Measurements from ENCODE around the gene WDFY4.

The WDFY4 gene

DNA sequence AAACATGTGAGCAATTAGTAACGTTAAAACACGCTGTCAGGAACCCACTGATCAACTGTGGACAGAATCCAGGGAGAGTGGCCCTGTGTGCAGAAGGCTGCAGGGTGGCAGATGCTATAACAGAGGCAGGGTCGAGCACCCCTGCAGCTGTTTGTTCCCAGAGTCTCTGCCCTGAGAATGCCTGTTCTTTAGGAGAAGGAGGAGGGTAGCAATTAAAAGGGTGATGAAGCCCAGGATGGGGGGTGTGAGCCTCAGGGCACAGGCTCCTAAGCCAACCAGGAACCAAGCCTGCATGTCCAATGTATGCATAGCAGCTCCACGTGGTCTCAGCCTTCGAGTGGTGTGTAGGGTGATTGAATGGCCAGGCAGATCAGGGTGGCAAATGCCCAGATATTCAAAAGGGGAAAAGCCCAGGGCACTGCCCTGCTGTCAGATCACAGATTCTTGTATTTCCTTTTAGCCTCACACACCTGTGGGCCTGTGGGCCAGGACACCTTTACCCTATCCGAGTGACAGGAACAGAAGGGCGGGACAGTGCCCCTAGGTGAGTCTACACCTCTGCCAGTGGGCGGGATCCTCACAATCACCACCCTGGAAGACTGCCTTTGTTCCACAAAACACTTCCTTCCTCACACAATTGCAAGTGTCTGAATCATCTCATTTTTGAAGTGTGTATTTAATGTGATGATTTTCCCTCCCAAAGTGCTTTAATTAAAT, 7.3 kb downstream of the WDFY4 start:
- DNase-seq: no peak

DNA sequence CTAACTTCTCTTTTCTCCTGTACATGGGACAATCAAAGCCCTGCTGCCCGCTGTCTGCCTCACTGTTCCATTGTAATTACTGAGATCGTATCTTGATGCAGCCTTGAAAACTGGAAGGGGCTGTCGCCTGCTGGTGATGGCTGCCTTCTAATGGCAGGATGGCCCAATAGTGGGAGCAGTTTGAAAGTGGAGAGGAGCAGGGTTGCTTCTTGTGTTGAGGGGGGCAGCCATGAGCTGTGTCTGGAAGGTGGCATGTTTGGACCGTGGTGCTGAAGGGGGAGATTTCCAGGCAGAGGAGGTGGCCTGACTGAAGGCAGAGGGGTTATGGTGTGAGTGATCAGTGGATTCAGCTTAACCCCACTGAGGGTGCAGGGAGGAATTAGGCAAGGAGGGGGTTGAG, 8.1 kb downstream of the WDFY4 start:
- no peak for DNase-seq

DNA sequence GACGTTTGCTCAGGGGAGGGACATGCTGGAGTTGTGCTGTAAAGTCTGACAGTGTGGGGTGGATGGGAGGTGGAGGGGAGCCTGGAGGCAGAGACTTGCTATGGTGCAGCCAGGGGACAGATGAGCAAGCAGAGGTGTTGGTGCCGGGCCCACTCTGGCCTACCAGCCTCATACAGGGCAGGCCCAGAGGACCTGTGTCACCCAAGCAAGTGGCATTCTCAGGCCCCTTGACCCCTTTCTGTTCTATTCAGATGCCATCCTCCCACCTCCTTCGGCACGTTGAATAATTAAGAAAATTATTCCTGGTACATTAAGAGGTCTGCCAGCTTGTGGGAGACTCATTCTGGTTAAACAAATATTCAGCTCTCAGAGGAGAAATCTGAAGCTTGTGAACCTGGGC, 8.5 kb downstream of the WDFY4 start:
- no peak for DNase-seq

DNA sequence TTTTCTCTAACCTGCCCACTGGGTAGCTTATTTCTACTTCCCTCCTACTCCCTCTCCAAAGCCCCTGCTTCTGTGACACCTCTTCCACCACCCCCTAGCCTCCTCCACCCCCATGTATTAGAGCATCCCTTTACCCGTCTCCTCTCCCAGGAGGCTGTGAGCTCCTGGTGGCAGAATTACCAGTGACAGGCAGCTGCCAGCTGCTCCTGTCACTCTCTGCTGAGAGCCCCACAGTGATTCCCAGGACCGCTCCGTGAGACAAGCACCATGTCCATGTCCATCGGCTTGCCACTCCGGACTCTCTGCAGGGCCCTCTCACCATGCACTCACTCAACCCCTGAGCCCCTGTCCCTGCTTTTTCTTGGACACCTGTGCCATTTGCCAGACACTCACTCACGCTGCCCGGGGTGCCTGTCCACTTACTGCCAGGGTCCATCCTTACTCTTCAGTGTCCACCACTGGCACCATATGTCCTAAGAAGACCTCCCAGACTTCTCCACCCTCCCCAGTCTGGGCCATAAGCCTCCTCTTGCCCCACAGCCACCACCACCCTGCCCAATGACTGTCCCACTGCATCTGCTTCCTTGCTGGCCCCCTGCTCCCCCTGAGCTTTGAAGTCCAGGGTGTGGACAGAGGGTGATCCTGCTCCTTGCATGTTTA, 9.8 kb downstream of the WDFY4 start:
- DNase-seq: no peak

GRCh38 chr10:48695636-48696534, 11.2 kb downstream of the WDFY4 start:
- DNase-seq: no peak

DNA sequence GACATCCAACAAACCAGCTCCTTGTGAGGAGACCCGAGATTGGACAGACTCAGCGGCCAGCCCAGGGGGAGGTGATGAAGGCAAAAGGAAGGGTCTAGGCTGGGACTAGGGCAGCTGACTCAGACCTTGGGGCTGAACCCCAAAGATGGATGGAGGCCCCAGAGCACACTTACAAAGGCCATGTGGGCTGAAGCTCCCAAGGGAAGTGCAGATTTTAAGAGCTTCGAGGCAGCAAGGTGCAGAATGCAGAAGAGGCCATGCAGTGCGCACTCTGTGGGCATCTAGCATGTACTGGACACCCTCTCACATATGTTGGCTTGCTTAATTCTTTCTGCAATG, 11.8 kb downstream of the WDFY4 start:
- no peak for DNase-seq

GRCh38 chr10:48697091-48697490, 12.4 kb downstream of the WDFY4 start:
- DNase-seq: no peak

DNA sequence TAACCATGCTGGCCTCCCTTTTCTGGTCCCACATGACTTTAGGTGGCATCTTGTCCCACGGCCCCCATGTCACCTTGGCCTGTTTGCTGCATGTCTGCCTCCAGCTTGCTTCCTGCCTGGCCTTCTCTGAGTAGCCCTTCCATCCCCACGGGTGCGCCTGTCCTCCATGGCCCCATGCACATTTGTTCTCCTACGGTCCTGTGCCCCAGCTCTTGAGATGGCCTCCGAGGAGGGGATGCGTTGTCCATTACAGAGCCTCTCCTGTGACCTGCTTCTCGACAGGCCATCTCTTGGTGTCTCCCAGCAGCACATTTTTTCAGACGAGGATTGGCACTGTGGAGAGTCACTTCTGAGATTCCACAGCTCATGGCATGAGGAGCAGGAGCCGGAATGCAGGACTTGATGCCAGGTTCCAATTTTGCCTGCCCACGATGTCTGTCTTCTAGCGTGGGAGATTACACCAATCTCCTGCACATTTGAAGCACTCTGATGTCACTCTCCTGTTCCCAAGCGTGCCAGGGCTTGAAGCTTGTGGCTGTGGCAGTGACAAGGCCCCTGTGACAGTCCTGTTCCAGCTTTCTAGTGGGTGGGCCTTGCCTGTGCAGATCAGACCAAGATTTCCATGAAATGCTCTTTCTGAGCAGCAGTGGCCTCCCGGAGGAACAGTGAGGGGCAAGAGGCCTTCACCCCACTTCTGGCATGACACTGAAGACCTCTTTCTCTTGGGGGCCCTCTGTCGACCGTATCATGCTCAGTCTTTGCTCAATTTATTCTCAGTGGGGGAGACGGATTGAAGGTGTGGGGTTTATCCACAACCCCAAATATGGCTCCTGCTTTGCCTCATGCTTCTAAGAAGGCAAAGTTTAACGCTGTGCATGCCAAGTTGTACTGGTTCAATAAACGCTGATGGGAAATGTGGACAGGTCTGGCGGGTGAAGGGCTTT, 13.4 kb downstream of the WDFY4 start:
- no peak for DNase-seq

DNA sequence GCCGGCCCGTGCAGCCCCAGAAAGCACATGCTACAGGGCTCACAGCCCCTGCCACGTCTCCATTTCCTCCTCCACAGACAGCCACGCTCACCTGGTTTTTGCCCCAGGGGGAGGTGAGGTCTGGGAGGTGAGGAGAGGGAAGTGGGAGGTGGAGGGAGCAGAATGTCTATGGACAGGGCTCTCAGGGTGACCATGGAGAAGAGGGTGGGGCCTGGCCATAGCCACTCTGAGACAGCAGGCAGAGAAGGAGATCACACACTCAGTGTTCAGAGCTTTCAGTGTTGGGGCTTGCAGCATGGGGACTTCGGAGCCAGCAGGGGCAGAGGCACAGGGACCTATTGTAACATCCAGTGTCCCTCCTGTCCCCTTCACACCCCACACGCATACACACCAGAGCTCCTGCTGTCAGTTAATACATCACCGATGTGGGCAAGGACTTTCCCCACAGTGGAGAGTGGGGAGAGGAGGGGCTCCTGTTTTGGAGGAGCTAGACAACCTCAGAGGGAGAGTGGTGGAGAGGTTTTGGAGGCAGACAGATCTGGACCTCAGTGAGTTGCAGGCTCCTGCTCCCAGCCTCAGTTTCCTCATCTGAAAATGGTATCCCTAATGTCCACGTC, 14.4 kb downstream of the WDFY4 start:
- no peak for DNase-seq

- DNase-seq: no peak
Measured at GRCh38 chr10:48700071-48700470, 15.4 kb downstream of the WDFY4 start.

DNA sequence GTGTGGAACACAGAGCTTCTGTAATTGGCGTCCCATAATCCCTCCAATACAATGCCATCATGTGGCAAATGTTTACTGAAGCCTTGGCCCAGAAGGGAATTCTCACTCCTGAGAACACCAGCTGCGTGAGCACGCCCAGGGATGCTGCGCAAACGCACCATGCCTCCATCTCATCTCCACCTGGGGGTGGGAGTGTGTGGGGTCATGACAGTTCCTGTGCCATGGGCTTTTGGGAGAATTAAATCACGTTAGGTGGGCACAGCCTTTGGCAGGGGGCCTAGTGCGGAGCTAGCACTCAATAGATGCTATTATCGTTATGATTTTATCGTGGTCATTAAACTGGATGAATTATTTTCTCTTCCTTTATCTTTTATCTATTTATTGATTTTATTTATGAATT, 15.8 kb downstream of the WDFY4 start:
- DNase-seq: no peak

DNA sequence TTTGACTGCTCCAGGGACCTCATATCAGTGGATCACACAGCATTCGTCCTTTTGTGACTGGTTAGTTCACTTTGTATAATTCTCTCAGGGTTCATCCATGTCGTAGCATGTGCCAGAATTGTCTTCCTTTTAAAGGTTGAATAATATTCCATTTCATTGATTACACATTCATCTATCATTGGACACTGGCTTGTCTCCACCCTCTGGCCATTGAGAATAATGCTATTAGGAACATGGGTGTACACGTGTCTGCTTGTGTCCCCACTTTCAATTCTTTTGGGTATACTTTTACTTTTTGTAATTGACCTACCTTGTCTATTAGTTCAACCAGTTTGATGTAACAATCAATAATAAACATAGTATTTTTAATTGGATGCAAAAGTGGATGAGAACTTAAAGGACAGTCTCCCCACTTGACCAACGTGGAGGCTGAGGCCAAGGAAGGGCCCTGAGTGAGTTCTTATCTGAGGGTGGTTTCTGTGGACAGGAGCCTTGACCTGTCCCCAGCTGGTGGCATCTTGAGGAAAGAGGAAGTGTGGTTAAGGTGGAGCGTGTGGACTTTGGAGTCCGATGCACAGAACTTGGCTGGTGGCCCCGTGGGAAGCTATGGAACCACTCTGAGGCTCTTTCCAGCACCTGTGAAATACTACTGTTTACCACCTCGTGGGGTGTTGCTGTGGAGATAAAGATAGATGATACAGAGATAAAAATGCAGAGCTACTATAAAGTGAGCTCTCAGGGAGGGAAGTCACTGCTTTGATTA, 16.6 kb downstream of the WDFY4 start:
- DNase-seq: no peak

- DNase-seq: no peak
Measured at GRCh38 chr10:48701941-48702340, 17.3 kb downstream of the WDFY4 start.

DNA sequence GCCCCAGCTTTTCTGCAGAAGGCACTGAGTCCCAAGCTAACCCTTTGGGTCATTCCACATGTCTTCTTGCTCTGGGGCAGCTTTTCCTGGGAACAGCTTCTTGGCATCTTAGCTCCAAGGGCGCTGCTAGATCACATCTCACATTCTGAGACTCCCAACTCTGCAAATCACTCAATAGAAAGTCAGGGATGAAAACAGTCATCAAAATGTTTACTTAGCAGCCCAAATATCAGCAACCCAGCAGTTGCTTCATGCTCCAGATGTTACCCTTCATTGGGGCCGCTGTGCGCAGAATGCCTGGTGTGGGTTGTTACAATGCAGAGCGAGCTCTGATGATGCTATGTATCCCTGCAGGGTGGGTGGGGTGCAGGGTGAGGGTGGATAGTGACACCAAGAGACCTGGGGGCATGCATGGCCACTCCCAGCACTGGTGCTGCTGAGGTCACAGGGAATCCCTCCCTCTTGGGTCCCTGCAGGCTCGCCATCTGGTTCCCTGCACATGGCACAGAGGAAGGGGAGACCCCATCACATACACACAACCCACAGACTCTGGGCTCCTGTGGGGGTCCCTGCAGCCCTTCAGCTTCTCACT, 19.0 kb downstream of the WDFY4 start:
- no peak for DNase-seq

GRCh38 chr10:48704156-48704555, 19.5 kb downstream of the WDFY4 start:
- no peak for DNase-seq

GRCh38 chr10:48705401-48705938, 20.8 kb downstream of the WDFY4 start:
- DNase-seq: no peak

GRCh38 chr10:48707472-48707871, 22.8 kb downstream of the WDFY4 start:
- no peak for DNase-seq

GRCh38 chr10:48708144-48708543, 23.5 kb downstream of the WDFY4 start:
- no peak for DNase-seq

DNA sequence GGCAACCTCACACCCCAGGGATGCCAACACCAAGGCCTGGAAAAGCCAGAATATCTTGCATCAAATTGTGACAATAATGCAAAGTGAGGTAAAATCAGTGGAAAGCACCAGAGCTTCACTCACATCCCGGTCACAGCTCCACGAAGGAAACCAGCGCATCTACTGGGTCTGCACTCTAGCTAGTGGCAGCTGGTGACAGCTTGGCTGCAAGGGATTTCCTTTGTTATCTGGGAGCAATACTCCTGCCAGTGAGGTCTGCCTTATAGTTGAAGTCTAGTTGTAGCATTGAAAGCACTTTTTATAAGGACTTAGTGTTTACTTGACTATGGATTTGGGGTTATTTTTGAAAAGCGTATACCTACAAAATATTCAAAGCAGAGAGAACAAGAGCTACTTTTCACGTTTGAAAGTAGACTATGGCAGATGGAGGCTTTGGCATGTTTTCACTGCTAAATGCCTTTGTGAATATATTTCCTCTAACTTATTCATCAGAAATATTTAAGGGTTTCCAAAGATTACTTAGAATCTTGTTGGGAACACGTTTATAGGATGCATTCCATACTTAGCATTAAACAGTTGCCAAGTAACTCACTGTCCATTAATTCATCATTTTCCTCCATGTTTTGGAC, 26.1 kb downstream of the WDFY4 start:
- no peak for DNase-seq

- no peak for DNase-seq
Measured at GRCh38 chr10:48711830-48712229, 27.2 kb downstream of the WDFY4 start.
